H4 (cell line): ENCODE results near the gene WDR46. TPM values are rescaled to one million over a fixed set of nuclear protein-coding genes. Genes with fewer than 3 reads are reported as not detected.
A peak's percentile ranks its signal among the peaks of the same experiment; 100 is the strongest.
"Not testable (repeated sequence)": the region's sequence is repeated elsewhere in the genome, so short reads cannot be mapped to it uniquely, and the experiment has no call there.

ENCODE experiments used
- DNase-seq: peaks from one replicate; pipeline ENCODE4 v3.0.0-alpha.2; 2015; ENCODE audit warnings: low spot score
- total RNA-seq: library from RNA; depleted of rRNA; stranded (reverse); fragments of >200 nt; shearing (Covaris generic); gene quantifications from 2 replicates; pipeline ENCODE4 v1.2.3, GENCODE V29; 2014

Gene WDR46
- total RNA-seq, 1 experiment from 2014 or later = 99.5 TPM

- no peak for DNase-seq
Measured at GRCh38 chr6:33288141-33288920, 708 bp downstream of the WDR46 start.

DNA sequence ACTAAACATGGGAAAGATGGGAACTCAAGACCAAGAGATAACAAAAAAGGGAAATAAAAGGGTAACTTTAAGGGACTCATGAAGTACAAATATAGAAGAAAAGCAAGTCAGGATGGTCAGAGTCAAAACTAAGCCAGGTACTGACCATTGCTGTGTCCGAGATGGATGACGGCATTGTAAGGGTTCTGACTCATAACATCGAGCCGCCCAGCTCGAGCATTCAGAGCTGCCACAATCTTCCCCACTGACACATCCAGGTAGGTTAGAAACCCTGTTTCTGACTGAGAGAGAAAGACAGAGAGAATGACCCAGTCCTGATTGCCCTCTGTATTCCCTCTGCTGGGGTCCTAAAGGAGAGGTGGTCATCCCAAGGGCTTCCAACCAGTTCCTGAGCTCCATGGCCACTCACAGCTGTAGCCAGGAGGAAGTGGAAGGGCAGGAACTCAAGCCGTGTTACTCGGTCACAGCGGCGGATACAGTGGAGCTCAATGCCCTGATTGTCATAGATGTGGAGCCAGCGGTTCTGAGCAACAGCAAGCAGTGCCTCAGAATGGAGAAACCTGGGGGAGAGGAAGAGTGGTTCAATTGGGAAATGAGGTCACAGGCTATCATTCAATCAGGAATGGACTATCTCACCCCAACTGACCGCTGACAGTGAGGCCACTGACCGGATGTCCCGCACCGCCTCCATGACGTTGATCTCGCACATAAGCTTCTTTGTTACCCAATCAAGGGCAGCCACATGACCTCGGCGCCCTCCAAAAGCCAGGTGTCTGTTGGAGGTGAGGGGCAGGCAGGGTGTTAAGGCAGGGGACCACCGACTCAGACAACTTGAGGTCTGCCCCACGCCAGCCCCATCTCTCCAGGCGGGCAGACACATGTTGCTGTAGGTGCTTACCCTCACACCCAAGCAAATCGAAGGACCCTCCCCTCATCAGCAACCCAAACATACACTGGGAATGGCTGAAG, 1.8 kb downstream of the WDR46 start:
- DNase-seq = no peak

- DNase-seq = not testable (repeated sequence)
Measured at GRCh38 chr6:33285214-33285613, 3.8 kb downstream of the WDR46 start.

- DNase-seq = no peak
Measured at GRCh38 chr6:33280539-33280938, 8.5 kb downstream of the WDR46 start.

- peak; percentile 73 for DNase-seq
Measured at GRCh38 chr6:33279971-33280511, 9.0 kb downstream of the WDR46 start.

DNA sequence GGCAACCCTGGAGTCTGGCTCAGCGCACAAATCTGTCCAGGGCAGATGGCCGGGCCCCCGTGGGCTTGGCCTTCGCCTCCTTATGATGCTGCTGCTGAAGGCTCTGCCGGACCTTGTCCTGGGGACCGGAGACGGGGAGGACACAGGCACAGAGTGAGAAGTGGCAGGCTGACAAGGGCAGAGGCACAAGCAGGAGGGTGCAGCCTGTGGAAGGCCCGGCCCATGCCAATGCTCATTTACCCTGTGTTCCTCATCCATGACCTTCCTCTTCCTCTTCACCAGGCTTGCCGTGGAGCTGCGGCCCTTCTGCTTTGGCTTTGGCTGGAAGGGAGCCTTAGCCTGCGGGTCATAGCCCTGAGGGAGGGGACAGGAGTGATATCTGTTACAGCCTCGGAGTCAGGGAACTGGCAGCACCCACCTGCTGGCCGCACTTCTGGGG, 9.8 kb downstream of the WDR46 start:
- no peak for DNase-seq

DNA sequence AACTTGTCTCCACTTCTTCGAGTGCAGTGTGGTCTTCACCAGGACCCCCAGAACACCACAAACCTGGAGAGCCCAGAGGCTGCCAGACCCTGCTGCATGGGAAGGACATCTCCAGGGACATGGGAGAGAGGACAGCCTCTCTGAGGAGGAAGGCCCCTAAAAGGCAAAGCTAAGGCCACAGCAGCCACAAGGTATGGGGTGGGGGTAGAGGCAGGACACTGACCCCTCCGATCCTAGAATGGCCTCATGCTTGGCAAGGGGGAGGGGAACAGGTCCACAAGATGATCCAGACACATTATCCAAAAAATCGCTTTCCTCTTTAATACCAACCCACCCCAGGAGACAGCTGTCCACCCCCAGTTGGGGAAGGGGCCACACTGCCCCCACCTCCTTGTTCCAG, 10.2 kb downstream of the WDR46 start:
- DNase-seq = no peak

DNA sequence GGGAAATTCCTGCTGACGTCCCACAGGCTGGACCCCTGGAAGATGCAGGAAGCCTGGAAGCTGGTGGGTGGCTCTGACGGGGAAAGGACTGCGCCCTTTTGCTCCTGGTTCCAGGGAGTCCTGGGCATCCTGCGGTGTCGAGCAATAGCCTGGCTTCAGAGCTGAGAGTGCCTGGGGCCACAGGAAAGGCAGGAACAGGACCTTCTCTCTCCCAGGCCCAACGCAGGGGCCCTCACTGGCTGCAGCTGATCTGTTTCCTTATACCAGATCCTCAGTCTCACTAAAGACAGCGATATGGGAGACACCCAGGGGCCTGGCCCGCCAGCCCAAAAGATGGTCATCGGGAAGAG, 10.7 kb downstream of the WDR46 start:
- no peak for DNase-seq

DNA sequence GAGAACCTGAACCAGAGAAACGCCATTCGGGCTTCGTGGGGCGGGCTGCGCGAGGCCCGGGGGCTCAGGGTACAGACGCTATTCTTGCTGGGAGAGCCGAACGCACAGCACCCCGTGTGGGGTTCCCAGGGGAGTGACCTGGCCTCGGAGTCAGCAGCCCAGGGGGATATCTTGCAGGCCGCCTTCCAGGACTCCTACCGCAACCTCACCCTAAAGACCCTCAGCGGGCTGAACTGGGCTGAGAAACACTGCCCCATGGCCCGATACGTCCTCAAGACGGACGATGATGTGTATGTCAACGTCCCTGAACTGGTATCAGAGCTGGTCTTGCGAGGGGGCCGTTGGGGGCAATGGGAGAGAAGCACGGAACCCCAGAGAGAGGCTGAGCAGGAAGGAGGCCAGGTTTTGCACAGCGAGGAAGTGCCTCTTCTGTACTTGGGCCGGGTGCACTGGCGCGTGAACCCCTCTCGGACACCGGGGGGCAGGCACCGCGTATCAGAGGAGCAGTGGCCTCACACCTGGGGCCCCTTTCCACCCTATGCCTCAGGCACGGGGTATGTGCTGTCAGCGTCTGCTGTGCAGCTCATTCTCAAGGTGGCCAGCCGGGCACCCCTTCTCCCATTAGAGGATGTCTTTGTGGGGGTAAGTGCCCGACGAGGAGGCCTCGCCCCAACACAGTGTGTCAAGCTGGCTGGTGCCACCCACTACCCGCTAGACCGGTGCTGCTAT, 11.2 kb downstream of the WDR46 start:
- DNase-seq = no peak

GRCh38 chr6:33276864-33277662, 12.0 kb downstream of the WDR46 start, which contains the start of gene B3GALT4:
B3GALT4 (plus strand) TSS chr6:33277123; CDS start chr6:33277420, 297 bp downstream.
- DNase-seq = no peak

- DNase-seq = no peak
Measured at GRCh38 chr6:33276581-33276863, 12.5 kb downstream of the WDR46 start.

DNA sequence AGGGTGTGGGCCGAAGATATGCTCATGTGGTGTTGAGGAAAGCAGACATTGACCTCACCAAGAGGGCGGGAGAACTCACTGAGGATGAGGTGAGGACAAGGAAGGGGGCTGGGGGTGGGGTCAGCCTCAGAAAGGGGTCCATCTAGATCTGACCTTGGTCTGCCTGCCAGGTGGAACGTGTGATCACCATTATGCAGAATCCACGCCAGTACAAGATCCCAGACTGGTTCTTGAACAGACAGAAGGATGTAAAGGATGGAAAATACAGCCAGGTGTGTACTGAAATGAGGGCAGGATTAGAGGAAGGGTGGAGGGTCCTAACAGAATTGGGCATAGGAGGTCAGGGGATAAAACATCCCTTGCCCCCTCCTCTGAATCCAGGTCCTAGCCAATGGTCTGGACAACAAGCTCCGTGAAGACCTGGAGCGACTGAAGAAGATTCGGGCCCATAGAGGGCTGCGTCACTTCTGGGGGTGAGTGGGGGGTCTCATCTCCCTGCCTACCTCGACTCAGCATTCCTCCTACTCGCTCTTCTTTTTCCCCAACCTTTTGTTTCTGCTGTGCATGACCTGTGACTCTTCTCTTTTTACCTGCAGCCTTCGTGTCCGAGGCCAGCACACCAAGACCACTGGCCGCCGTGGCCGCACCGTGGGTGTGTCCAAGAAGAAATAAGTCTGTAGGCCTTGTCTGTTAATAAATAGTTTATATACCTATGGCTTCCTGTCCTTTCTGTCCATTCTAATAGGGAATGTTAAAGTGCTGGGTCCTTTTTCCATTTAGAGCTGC, 13.1 kb downstream of the WDR46 start:
- not testable (repeated sequence) for DNase-seq

DNA sequence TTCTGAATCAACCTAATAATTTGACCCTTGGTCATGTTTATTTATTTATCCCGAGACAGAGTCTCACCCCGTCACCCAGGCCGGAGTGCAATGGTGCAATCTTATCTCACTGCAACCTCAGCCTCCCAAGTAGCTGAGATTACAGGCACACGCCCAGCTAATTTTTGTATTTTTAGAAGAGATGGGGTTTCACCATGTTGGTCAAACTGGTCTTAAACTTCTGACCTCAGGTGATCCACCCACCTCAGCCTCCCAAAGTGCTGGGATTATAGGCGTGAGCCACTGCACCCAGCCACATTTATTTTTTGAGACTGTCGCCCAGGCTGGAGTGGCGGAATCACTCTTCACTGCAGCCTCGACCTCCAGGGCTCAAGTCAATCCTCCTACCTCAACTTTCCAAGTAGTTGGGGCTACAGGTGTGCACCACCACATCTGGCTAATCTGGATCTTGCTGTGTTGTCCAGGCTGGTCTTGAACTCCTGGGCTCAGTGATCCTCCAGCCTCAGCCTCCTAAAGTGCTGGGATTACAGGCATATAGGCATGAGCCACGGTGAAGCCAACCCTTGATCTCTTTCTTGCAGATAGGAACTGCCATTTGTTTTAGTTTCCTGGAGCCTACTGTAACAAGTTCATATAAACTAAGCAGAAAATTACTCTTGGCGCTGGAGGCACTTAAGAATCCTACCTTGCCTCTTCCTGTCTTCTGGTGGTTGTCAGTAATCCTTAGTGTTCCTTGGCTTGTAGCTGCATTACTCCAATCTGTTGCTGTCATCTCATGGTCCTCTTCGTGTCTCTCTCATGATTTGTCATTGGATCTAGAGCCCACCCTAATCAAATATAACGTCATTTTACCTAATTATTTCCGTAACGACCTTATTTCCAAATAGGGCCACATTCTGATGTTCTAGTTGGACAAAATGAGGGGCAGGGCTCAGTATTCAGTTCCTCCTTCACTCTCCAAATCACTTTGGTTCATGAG, 14.8 kb downstream of the WDR46 start:
- DNase-seq = no peak

DNA sequence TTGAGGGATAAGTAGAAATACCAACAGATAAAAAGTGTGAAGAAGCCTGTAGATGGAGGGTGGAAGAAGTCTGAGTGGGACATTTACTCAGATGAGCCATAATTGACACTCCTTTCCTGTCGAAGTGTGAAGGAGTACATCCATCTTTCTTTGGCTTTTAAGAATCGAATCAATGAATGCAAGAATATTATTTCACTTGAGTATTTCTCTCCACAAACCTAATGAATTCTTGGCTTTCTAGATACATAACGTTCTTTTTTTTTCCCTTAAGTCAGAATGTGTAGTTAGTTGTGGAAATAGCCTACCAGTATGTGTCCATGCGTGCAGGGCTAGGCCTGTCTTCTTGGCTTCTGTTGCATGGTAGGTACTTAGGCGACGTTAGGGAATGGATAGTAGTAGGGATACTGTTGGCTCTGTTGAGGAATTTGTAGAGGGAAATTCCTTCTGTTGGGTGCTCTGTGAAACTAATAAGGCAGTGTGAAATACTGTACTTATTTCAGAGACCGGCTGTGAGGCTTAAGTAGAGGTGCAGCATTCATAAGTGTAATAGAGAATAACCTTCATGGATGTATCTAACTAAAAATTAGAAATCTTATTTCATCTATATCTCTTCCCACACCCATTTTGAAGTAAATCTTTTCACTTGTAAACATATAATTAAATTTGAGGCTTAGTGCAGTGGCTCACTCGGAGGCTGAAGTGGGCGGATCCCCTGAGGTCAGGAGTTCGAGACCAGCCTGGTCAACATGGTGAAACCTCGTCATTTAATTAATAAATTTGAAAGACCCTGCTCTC, 15.7 kb downstream of the WDR46 start:
- DNase-seq = no peak

GRCh38 chr6:33272275-33273128, 16.5 kb downstream of the WDR46 start:
- no peak for DNase-seq

DNA sequence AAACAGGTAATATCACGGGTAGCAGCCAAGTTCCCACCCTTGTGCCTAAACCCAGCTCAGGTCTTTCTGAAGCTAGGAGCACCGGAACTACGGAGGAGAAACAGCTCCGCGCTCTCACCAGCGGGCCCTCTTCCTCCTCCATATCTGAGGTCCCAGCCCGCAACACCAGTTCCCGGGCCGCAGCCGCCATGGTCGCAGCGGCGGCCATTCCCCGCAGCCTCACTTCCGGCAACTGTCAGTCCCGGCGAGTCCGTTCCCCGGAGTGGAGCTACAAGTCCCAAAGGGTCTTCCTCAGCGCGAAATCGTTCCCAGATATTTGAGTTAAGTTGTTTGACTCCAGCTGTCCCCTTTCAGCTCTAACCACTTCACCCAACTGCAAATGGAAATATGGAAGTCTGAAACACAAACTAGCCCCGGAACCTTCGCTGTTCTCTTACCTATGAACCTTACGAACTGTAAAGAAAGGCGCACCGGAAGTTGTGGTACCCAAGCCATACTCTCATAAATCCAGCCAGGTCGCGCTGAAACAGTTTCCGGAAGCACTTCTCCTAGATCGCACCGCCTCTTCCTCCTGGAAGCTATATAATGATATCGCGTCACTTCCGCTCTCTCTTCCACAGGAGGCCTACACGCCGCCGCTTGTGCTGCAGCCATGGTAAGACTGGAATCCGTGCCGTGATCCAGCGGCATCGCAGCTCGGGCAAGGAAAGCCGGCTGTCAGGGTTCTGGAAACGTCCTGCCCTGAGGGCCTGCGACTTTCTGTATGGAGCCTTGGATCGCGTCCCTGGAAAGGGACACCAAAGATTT, 17.4 kb downstream of the WDR46 start, which contains the start of the genes RPS18 and VPS52:
Gene RPS18 (plus strand): TSS at position 608 of the 807 bp plus-strand sequence. CDS start 45 bp downstream, at position 653.
Gene VPS52 (minus strand): TSS at position 409 of the 807 bp plus-strand sequence. CDS start 201 bp downstream, at position 208.
- DNase-seq = peak; percentile 99
